GM12873 (cell line): ENCODE results near the gene DYNC1I2.

Source experiments
- TF ChIP-seq, protein P1 (sequence below): IDR thresholded peaks from 2 replicates; pipeline ENCODE4 v1.5.1; 2012; ENCODE audit warnings: low read depth, mild to moderate bottlenecking, moderate library complexity, low read length, control low read depth; ENCODE audit not compliant: insufficient read depth; ENCODE audit errors: missing control alignments

Gene DYNC1I2

DNA sequence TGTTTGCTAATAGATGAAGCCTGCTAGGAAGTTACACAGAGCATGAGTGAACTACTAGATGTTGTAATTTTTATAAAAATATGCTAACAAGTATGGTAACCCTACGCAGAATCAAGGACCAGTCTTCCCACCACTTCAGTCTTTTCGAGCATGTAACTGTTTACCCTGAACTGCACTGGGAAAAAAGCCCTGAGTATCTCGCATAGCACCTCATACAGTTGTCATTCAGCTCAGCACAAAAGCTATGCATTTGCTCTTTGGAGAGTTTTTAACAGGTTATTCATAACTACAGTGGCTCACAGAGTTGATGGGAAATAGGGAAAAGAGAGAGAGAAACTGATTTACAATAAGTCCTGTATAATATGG, 42.7 kb downstream of the DYNC1I2 start:
- TF ChIP-seq, protein P1, sequence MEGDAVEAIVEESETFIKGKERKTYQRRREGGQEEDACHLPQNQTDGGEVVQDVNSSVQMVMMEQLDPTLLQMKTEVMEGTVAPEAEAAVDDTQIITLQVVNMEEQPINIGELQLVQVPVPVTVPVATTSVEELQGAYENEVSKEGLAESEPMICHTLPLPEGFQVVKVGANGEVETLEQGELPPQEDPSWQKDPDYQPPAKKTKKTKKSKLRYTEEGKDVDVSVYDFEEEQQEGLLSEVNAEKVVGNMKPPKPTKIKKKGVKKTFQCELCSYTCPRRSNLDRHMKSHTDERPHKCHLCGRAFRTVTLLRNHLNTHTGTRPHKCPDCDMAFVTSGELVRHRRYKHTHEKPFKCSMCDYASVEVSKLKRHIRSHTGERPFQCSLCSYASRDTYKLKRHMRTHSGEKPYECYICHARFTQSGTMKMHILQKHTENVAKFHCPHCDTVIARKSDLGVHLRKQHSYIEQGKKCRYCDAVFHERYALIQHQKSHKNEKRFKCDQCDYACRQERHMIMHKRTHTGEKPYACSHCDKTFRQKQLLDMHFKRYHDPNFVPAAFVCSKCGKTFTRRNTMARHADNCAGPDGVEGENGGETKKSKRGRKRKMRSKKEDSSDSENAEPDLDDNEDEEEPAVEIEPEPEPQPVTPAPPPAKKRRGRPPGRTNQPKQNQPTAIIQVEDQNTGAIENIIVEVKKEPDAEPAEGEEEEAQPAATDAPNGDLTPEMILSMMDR: no peak

DNA sequence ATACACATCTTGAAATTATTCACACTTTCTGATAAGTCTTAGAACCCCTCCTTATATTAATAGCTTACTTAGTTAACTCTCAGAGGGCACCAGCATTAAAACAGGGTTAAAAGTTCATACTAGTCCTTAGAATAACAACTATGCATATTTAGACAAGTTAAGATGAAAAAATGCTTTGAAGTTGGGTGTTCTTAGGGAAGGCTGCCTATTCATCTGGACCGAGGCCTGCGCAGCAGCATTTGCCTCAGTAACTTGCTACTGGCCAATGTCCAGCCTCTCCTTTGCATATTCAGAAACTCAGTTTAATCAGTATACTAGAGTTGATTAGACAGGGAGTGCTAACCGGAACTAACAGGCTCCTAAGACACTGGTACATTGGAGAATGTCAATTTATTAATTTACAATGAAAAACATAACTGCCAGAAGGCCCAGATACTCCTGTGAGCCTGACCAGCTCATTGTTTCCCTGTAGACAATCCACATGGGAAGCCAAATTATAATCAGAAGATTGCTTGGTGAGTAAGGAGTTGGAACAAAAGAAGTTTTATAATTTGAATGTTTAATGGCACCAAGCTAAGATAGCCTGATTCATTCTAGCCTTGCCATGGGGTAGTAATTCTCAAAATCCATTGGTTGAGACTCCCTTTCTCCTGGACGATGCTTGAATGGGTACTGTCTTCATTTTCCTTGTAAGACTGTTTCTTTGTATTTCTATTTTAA, 48.9 kb downstream of the DYNC1I2 start:
- TF ChIP-seq, protein P1: no peak

DNA sequence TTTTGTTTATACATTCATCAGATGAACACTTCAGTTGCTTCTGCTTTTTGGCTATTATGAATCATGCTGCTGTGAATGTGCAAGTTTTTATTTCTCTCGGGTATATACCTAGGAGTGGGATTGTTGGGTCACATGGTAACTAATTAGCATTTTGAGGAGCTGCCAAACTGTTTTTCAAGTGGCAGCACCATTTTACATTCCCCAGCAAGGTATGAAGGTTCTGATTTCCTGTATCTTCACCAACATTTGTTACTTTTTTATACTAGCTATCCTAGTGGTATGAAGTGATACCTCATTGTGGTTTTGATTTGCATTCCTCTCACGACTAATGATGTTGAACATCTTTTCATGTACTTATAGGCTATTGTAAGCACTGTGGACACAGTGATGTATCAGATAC, 53.9 kb downstream of the DYNC1I2 start:
- TF ChIP-seq, protein P1: no peak

DNA sequence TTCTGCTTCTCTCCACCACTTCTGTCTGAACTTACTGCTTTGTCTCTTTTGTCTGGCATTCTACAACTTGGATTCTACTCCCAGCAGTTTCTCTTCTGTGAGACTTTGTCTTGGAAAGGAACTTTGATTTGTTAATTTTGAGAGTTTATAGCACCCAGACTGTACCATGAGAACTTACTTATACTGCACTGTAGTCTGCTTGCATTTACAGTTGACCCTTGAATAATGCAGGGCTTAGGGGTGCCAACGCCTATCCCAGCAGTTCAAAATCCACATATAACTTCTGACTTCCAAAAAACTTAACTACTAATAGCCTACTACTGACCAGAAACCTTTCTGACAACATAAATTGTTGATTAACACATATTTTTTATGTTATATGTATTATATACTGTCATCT, 55.5 kb downstream of the DYNC1I2 start:
- TF ChIP-seq, protein P1: no peak

DNA sequence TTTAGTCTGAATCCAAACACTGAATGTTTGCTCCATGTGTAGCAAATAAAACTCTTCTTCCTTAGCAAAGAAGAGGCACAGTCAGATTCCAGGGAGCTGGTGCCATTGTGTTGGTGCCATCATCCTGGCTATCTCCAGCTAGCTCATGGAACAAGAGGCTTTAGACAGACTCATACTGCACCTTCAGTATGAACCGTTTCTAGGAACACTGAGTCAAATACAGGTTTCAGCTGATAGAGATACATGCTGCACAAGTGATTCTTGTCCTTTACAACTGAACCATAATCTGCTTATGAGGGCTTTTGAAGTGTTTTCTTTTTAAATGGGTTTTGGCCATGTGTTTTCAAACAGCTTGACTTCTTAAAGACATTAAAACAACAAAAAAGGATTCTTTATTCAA, 57.9 kb downstream of the DYNC1I2 start:
- TF ChIP-seq, protein P1: no peak

DNA sequence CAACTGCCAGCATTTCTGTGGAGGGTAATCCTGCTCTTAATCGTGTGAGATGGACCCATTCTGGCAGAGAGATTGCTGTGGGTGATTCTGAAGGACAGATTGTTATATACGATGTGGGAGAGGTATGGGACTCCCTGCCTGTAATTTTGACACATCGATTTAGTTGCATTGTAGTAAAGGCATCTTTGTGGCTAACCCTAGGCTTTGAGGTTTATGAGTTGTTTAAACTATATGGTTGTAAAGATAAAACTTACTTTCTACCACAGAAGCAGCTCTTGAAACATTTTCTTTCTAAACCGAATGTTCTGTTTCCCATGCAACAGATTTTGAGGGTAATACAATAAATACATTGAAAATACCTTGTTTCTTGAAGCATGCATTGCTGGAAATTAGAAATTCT, 58.5 kb downstream of the DYNC1I2 start:
- TF ChIP-seq, protein P1: no peak

DNA sequence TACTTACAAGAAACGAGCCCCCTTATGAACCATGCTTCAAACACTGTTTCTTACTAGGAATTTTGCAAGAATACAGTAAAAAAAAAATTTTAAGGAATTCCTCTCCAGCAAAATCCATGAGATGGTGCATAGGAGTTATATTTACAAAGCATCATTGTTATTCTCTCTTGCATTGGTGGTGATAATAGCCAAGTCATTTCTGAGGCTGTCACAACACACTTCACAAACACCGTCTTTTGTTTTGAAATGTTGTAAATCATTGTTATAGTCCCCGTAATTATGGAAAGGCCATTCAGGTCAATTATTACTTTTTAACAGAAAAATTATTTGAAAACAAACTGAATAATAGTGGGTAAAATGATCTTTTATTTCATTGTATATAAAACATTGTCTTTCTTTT, 60.1 kb downstream of the DYNC1I2 start:
- TF ChIP-seq, protein P1: no peak
